ENCODE measurements around the gene FAM168A.
"Not testable (repeated sequence)": the region's sequence is repeated elsewhere in the genome, so short reads cannot be mapped to it uniquely, and the experiment has no call there.

Gene FAM168A

DNA sequence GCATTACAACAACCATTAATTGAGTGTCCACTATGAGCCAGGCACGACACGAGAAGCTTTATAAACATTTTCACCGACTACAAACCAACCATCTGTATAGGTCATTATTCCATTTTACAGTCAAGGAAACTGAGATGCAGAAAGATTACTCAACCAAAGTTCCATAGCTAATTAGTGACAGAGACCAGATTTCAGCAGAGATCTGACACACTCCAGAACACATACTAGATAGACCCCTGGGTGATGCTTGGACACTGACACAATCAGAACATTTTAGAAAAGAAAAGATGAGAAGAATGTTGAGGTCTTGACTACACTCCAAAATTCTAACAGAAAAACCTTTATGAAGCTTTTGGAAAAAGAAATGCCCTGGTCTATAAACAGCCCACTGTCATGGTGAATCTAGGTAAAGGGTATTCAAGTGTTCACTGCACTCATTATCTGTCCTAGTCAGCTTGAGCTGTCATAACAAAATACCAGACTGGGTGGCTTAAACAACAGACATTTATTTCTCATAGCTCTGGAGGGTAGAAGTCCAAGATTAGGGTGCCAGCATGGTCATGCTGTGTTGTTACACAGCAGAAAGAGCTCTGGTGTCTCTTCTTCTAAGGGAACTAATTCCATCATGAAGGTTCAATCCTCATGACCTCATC is 132.8 kb downstream of the FAM168A start:
- DNase-seq = no peak

DNA sequence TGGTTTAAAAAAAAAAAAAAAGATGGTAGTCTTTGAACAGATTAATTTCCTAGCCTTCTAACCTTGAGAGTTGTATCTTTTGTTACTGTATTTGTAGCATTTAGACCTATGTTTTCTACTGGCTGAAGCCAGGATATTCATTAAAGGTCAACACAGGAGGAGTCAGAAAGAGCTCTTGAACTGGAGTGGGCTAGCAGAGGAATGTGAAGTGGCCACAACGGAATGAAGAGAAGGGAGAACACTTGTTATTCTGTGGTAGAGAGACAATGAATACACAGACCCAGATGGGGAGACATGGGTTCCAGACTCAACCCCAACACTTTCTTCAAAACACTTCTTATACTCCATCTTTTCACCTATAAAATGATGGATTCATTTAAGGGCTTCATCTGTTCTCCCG is 133.6 kb downstream of the FAM168A start:
- DNase-seq = no peak

DNA sequence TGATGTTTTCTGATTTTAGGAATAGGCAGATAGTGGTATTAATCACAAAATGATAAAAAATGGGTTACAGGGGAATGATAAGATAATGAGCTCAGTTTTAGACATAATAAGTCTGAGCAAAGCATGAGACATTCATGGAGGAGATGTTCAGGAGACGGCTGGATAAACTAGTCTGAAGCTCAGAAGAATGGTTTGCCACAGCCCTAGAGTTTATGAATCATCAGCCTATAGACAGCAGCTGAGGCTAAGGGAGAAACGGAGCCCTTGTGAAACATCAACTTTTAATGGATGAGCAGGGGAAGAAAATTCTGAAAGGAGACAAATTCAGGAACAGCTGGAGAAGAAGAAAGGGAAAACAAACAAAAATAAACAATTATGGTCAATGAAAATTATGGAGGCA is 134.6 kb downstream of the FAM168A start:
- DNase-seq = no peak

DNA sequence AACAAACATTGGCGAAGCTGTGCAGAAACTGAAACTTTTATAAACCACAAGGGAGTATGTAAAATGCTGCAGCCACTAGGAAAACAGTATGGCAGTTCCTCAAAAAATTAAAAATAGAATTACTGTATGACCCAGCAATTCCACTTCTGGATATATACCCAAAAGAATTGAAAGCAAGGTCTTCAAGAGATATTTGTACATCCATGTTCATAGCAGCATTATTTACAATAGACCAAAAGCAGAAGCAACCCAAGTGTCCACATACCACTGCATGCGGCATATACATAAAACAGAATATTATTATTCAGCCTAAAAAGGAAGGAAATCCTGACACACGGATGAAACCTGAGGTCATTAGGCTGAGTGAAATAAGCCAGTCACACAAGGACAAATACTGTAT is 135.9 kb downstream of the FAM168A start:
- no peak for DNase-seq

DNA sequence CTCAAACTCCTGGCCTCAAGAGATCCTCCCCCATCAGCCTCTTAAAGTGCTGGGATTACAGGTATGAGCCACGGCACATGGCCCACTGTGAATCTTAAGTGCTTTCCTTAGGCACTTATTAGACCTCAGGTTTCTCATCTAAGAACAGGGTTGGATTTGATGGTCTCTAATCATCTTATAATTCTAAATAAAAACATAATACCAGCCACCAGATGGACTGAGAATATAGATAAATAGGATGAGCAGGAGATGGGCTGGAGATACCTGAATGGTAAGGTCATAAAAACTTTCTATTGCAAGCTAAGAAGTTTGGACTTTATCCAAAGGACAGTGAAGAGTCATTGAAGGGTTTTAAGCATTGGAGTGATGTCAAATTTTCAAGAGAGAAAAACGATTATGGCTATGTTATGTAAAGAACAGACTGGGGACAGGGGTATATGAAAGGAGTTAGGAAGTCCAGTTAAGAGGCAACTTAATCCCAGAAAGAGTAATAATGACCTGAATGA is 136.5 kb downstream of the FAM168A start:
- no peak for DNase-seq

DNA sequence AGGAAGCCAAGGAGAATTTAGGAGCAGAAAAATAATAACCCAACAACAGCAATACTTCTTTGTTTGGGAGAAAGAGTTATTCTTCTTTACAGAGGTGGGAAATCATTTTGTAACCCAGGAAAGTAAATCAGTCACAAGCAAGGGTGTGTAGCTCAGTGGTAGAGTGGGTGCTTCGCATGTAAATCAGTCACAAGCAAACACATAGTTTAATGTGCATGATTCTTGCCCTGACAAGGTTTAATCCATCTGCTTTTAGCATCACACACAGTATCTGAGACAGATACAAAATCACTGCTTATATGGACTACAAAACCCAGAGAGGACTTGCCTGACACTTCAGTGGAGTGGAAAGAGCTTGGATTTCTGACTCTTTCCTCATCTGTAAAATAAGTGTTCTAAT is 139.7 kb downstream of the FAM168A start:
- DNase-seq = no peak

DNA sequence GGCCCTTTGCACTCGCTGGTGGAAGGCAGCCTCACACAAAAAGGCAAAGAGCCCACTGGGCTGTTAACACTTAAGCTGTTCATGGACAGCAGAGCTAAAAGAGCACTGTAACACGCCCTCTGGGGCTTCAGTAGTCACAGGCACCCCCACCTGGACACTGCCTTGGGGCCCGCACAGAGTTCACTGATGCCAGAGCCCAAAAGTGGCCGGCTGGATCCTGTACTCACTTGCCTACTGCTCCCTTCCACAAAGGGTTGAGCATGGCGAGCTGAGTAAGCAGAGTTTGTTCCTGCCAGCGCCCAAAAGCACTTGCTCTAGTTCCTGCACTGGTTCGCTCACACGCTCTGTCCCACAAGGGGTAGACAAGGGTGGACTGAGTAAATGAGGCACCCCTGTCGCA is 142.9 kb downstream of the FAM168A start:
- no peak for DNase-seq

DNA sequence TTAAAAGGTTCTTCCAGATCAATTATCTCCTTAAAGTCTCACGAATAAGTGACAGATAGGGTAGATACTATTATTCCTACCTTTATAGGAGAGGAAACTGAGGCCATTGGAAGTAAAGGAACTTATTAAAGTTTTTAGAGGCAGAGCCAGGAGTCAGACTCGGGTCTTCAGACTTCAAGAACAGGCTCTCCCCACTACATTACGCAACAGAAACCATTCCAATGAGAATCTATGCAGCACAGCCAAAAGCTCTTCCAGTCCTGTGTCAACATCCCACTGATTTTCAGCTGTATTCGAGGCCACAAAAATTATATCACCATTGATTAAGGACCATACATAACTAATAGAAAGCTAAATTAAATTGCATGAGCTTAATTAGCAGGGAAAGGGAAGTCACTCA is 144.3 kb downstream of the FAM168A start:
- DNase-seq = no peak

DNA sequence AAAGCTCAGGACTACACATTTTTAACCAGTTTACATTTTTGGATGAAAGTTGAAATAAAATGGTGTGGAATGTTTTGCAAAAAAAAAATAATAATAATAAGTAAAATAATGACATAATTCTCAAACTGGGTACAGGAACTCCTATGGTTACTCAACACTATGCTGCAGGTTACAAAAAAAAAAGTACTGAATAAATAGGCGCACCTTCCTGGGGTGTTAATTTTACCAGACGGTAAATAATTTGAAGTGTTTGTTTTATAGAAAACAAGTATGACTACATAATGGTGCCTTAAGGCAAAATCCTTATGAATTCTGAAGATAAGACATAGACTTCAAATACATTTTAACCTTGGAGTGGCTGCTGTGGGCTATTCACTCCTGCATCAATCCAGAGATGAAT is 145.2 kb downstream of the FAM168A start:
- DNase-seq = no peak

DNA sequence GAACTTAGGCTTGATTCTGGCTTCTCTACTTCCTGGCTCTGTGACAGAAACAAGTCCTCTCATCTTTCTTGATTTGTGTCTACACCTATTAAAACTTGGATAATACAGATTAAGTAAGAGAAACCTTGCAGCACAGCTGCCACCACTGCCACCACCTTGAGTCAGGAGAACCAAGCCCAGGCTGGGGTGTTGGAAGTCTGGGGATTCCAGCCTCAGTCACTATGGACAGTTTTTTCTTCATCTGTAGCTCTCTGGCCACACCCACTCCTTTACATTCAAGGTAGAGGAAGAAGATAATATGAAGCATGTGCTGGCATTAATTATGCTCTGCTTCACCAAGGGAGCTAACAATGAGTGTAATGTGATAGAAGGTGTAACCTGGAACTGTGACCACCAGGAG is 146.0 kb downstream of the FAM168A start:
- DNase-seq = no peak

DNA sequence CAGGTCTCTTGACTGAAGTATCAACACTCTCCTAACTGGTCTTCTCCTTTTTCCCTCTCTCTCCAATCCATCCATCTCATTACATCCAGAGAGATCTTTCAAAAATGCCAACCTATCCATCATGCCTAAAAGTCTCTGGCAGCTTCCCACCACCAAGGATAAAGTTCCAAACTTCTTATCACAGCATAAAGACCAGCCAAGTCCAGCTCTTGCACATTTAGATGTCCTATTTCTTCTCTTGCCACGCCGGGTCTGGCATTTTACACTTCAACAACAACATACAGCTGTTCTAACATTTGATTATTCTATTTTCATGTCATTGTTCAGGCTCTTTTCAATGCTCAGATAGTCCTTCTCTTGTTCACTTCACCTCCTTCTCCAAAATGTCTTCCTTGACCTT is 151.1 kb downstream of the FAM168A start:
- no peak for DNase-seq

DNA sequence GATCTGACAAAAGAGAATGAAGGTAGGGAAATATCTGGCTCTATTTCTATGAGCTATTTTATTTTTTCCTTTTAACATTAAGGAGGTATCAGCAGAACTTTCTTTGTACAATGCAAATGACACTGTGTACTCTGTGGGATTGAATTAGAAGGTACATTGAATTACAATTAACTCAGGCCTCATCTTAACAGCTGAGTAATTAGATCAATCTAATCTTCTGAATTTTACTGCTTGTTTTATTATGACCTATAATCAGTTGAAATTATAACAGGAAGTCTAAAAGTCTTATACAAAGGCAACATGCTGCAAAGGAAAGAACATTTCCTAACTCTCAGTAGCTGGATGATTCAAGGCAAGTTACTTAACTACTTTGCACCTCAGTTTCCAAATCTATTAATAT is 151.9 kb downstream of the FAM168A start:
- no peak for DNase-seq

DNA sequence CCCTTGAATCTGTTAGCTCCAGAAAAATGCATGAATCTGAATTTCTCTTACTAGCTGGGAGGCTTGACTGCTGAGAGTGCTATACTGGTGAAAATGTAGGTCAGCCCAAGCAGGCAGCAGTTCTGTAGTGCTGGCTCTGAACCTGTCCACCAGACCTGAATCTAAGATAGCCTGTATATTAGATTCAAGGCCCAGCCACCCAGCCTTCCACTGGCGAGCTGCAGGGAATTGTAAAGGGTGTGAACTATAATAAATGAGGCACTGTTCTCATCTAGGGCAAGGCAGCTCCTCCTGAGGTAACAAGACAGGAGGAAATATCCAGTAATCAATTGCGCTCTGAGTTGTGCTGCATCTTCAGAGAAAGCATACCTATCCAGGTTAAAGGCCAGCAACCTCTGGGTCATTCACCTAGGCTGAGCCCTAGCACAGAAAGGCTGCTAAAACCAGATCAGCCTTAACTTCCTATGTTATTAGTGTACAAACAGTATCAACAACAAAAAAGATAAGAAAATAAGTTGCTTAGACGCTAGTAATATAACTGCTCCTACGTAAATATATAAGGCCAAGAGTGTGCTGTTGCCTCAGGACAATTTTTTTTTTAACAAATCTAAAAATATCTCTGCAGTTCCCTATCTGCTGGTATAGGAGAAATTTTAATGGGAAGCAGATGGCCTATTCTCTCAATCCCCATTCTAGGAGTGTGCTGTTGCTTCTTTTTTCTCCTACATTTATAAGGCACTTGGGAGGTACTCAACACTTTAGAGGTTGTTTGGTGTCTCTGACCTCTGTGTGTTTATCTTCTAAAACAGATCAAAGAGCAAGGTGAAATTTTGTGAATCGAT is 158.7 kb downstream of the FAM168A start:
- no peak for DNase-seq

DNA sequence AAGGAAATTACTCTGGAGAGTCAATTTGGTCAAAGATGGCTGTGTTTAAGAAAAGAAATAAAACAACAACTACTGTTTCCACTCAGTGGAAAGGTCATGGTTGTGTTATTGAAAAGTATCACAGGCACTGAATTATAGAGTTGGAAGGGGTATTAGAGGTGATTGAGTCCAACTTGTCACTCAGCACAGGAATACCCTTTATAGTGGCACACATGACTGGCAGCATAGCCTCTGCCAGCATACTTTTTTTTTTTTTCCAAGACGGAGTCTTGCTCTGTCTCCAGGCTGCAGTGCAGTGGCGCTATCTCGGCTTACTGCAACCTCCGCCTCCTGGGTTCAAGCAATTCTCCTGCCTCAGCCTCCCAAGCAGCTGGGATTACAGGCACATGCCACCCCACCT is 161.1 kb downstream of the FAM168A start:
- DNase-seq = not testable (repeated sequence)

DNA sequence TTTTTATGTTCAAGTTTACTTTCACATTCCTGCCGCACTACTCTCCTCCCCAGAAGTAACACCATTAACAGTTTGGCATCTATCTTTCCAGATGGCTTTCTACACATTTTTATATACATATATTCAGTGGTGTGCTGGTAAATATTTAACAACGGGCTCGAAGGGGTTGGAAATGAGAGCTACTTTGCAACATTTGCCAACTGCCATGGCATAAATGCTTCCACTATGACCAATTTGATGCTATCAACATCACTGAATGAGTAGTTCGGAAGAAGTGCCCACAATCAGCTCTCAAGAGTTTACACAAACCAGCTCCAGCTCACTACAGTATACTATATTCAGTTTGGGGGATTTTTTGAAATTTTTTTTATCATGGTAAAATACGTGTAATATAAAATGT is 166.5 kb downstream of the FAM168A start:
- no peak for DNase-seq

DNA sequence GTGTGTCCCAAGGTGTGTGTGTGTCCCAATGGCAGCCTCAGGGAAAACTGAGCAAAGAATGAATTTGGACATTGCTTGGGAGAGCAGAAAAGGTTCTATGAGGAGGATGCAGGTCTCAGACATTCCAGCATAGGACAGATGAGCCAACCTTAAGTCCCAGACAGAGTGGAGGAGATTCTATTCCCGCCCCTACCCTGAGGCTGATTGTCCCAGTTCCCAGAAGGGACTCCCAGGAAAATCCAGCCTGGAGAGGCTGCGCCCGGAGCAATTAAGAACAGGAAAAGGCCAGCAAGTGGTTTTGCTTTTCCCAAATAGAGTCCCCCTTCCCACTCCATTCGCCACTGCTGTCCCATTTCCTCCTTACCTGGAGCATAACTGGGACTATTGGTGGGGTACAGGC is 167.6 kb downstream of the FAM168A start:
- no peak for DNase-seq

DNA sequence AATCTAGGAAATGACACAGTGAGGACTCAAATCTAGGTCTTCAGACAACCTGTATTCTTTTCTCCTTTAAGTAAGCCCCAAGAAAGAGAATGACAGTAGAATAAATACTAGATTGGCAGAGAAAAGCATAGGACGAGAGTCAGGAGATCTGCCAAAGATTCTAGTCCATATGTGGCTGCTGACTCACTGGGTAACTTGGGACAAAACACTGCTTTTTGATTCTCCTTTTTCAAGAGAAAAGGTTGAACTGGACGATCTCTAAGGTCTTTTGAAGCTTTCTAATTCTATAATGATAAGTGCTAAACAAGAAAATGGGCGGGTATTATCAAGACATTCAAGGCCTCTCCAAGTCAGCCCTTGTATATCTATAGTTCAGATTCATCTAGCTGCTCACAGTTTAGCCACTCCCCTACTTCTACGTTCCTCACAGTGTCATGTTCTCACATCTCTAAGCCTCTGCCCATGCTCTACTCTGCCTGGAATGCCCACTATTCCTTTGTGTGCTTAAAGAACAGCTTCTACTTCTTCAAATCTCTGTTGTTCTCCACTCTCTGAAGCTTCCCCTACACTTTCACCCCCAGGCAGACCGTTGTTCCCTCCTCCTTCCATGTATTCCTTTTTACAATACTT is 168.7 kb downstream of the FAM168A start:
- DNase-seq = no peak

DNA sequence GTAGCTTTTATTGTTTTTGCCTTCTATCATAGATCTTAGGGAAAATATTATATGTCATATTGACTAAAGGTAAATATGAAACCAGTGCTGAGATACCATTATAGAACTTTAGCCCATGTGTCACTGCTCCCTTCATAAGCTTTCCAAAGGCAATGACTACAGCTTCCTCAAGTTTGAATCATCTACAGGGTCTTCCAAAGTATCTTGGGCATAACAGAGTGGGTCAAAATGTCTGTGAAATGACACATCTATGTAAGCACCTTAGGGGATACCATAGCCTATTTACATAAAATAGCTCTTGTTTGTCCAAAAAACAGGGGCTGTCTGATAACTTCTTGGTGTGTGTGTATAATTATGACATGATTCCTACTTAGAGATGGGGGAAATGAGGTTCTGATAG is 169.2 kb downstream of the FAM168A start:
- DNase-seq = no peak

DNA sequence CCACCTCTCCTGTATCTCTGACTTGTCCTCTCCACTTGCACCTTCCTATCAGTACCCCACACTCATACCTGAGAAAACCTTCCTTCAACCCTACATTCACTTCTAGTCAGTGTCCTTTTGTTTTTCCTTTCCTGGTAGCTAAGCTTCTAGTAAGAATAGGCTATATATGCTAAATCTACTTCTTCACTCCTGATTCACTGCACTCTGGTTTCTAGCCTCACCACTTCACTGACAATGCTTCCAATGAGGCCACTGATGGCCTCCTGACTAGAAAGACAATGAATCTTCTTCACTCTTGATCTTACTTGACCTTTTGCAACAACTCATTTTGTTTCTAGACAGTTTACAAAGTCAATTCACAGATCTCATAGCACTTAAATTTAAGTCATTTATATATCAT is 169.7 kb downstream of the FAM168A start:
- no peak for DNase-seq

DNA sequence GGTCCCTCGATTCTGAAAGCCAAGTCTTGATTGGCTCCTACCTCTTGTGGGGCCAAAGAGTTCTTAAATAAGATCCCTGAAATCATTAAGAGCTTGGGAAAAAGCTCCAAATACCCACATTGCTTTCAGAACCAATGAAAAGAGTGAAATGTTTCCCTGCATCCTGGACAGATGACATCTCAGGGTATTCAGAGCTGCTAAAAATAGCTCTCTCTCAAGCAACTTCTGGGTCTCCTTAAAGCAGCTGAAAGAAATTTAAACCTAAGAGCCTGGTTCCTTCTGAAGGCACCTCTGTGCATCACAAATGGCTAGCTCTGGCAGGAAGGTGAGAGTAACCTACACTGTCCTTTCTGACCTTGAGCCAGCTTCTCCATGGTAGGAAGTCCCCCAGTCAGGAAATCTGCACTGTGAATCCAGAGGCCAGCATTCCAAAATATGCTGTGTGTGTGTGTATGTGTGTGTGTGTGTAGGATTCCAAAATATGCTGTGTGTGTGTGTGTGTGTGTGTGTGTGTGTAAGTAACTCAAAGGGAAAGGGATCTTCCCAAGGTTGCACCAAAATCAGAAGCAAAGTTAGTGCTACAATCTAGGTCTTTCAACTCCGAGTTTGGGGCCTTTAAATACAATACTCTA is 171.6 kb downstream of the FAM168A start:
- no peak for DNase-seq

DNA sequence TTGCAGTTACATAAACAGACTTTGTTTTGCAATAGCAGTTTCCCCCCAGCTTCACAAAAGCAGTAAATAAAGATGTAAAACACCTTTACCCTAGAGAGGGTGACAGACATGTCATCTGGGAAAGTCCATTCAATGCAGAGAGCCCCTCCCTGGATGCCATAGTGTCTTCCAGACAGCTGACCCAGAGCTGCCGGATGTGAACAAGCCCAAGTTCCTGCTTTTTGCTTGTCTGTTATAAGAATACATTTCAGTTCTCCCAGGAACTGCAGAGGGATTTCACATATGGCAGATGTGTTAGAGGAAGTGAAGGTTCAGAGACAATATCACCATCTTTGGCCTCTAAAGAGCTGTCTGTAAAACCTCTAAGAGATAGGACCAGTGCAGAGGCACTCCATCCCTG is 172.8 kb downstream of the FAM168A start:
- no peak for DNase-seq

DNA sequence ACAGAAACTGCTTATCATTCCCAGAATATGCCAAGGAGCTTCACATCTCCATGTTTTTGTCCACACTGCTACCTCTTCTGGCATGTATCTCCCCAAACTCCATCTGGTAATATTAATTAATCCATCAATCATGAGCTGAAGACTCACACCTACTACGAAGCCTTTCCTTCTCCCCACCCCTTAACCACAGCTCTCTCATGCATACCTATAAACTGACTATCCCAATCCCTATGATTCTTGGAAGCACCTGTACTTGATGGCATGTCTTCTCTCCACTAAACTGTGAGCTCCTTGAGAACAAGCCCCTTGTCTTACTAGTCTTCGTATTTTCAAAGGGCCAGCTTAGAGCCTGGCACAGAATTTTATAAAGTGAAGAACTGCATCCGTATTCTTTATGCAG is 174.4 kb downstream of the FAM168A start:
- DNase-seq = no peak

DNA sequence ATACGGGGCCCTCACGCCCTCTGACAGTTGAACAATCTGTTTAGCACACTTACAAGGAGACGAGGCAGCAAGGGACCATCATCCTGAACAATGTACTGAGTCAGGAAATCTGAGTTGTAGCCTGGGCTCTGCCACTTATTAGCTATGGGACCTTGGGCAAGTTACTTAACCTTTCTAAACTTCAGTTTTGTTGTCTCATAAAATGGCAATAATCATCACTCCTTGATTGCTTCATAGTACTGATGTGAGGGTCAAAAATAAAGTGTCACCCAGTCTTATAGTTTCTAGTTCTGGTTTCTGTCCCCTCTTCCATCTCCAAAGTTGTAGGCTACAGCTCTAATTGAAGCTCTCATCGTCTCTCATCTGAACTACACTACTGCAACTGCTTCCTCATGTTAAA is 175.0 kb downstream of the FAM168A start:
- DNase-seq = no peak

DNA sequence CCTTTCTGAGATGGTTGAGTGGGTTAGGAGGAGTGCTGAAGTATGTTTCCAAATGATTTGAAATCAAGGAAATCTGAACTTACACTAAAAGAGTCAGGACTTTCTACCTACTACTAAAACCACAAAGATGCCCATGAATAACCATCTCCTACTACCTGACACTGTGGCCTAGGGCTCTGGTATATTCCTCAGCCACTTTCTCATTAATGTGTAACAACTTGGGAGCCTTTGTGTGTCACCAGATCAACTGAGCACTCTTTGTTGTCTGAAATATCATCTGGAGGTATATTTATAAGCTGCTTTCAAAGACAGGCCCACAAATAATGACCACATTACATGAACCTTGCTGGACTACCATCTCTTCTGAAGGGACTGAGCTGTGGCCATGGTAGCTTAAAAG is 177.8 kb downstream of the FAM168A start:
- DNase-seq = no peak

All from activated CD4-positive, alpha-beta T cell treated with anti-CD3 and anti-CD28 coated beads for 48 hours (primary cell).